8988T (cell line): ENCODE measurements around the gene PLA2G1B.

Experiments
- DNase-seq: peaks from one replicate; pipeline ENCODE4 v3.0.0; 2011

The PLA2G1B gene

DNA sequence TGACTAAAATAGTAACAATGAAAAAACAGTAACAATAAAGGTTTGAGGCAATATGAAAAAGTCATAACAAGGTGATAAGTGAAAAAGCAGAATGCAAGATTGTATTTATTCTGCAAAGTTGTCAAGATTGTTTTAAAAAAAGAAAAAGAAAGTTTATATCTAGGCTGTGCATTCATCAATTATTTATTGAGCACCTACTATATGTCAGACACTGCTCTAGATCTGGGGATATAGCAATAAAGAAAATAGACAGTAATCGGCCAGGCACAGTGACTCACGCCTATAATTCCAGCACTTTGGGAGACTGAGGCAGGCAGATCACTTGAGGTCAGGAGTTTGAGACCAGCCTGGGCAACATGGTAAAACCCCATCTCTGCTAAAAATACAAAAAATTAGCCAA lies 3.8 kb downstream of the PLA2G1B start:
- no peak for DNase-seq

DNA sequence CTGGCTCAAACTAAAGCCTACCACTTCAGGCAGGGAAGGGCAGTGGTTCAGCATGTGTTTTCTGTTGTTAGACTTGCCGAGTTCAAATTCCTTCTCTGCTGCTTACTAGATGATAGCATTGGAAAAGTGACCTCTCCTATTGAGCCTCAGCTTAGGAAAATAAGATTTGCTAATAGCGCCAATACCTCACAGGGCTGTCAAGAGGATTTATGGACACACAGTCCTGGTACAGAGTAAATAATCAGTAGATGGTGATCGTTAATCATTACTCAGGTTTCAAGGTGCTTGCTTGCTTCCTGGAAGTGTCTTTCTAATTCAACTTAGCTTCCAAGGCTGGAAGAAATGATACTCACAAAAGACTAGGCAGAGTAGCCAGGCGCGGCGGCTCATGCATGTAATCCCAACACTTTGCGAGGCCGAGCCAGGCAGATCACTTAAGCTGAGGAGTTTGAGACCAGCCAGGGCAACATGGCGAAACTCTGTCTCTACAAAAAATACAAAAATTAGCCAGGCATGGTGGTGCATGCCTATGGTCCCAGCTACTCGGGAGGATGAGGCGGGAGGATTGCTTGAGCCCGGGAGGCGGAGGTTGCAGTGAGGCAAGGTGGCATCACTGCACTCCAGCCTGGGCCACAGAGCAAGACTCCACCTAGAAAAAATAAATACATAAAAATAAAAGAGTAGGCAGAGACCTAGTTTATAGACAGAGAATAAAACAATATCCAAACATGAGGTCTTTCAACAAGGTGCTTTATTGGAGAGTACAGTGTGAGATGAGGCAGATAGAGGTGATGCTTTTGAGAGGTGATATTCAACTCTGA lies 6.0 kb downstream of the PLA2G1B start:
- no peak for DNase-seq

DNA sequence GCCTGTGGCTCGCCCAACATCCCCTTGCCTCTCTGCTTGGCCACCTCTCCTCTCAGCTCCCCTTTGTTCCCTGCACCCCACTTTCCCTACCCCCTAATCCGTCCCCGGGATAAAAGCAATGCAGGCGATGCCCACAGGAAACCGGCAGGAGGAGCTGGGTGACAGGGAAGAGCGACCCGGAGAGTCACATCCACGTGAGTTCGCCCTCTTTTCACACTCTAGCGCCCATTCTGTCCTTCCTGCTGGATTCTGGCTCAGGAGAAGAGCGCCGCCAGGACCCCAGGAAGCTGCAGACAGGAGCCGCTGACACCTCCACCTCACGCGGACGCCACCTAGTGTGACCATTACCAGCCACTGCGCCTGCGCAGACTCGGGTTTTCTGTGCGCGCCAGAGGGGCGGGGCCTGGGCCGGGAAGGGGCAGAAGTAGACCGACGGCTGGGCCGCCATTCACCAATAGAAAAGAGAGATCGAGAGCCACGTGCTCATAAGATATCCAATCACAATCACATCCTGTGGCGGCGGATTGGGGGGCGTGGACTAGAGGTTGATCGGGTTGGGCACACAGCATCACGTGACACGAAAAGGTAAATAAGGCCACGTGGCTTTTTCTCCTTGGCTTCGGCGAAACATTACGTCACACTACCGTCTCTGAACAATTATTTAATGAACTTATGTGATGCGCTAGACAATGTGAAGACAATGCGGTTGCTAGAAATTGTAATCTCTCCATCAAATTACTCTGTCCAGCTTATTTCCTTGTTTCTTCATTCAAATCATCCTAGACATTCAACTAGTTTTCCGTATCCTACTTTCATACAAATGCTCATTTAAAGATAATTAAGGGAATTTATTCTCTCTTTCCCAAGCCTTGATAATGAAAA lies 10.1 kb downstream of the PLA2G1B start:
- DNase-seq = peak; percentile 80

DNA sequence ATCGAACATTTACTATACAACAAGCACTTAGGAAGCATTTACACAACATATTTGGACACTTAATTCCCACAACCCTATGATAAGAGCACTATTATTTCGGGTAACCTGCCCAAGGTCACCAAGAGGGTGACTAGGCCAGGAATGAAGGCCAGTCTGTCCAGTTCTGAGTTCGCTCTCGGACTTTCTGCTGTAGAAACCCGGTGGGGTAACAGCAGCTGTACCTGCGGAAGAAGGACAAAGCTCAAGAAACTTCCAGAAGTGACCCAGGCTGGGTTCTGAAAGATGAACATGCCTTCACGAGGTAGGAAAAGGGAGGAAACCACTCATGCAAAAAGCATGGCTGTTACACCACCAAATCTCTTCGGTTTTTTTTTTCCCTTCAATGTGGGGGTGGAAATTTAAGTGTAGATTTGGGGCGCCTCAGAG lies 10.8 kb downstream of the PLA2G1B start:
- no peak for DNase-seq

DNA sequence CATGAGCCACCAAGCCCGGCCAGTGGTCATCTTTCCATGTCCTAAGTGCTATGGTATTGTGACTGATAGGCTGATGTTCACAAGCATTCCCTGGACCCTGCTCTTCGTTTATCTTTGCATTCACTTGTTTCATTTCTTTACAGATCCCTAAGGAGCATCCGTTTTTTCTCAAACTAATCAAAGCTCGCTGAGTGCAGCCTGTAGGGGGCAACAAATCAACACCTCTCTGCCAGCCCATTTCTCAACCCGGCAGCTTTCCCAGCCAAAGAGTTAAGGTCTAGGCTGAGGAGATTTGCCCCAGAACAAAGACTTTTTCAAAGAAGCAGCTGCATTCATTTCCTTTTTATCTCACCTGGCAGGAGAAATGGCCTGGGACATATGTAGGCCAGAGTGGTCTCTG lies 13.4 kb downstream of the PLA2G1B start:
- DNase-seq = no peak

DNA sequence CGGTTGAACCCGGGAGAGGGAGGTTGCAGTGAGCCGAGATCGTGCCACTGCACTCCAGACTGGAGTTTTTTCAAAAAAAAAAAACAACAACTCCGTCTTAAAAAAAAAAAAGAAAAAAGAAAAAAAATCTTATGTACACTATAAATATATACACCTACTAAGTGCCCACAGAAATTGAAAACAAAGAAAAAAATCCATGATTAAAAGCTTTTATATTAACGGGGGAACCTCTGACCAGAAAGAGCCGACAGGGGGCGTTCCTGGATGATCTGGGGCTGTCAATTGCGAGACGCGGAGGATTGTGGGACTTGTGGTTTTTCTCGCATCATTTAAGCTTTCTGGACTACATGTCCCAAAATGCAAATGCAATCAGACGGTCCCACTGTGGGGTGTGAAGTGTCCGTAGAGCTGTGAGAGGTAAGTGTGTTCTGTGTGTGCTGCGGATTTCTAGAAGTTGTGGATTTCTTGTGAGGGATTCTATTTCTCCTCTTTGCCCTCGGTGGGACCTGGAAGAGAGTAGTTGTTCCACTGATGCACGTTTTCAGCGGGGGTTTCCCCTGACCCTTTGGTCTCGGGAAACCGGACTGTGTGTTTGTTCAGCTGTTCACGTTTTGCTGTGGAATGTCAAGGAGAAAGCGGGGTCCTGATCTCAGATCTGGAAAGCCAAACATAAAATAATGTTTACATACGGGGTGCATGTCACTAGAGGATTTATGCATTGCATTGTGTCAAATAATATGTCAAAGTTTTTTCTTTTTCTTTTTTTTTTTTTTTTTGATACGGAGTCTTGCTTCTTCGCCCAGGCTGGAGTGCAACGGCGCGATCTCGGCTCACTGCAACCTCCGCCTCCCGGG lies 25.4 kb downstream of the PLA2G1B start, which contains the start of gene SIRT4:
TSS of gene SIRT4 (plus strand) at position 360 of the 854 bp plus-strand sequence. CDS start 1,241 bp downstream, outside the sequence.
- peak; percentile 56 for DNase-seq

DNA sequence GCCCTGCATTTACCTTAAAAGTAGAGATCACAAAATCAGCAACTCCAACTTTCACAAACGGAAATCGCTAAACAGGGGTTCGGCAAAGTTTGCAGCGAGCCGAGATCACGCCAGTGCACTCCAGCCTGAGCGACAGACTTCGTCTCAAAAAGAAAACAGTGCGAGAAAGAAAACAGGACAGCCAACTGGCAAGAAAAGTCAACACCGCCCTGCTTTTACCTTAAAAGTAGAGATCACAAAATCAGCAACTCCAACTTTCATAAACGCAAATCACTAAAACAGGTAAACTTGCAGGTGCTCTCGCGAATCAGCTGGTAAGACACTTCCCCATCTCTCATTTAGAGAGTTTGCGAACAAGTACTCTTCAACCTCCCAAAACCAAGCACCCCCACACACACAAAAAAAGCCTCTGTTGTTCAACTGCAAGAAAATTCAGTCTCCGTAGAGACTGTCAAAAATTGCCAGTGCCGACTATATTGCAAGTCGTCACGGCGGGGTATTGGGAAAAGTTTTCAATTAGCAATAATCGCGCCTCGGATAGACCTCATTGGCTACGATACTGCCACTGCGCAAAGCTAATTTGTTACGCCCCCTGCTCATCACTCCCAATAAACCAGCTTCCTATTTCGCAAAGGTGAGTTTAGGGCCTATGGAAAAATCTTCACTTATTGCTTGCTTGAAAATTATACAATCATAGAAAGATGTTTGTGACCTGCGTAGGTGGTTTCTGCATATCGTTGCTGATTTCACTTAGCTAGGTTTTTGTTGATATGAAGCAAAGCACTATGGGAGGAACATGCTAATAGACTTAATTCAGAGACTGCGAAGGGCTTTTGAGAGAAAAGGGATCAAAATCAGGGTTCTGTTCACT lies 34.7 kb downstream of the PLA2G1B start, which contains the start of gene RNU4-1:
TSS of gene RNU4-1 (minus strand) at position 577 of the 871 bp plus-strand sequence.
- no peak for DNase-seq

DNA sequence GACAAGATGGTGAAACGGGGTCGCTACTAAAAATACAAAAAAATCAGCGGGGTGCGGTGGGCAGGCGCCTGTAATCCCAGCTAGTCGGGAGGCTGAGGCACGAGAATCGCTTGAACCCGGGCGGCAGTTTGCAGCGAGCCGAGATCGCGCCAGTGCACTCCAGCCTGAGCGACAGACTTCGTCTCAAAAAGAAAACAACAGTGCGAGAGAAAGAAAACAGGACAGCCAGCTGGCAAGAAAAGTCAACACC lies 35.2 kb downstream of the PLA2G1B start:
- DNase-seq = no peak

DNA sequence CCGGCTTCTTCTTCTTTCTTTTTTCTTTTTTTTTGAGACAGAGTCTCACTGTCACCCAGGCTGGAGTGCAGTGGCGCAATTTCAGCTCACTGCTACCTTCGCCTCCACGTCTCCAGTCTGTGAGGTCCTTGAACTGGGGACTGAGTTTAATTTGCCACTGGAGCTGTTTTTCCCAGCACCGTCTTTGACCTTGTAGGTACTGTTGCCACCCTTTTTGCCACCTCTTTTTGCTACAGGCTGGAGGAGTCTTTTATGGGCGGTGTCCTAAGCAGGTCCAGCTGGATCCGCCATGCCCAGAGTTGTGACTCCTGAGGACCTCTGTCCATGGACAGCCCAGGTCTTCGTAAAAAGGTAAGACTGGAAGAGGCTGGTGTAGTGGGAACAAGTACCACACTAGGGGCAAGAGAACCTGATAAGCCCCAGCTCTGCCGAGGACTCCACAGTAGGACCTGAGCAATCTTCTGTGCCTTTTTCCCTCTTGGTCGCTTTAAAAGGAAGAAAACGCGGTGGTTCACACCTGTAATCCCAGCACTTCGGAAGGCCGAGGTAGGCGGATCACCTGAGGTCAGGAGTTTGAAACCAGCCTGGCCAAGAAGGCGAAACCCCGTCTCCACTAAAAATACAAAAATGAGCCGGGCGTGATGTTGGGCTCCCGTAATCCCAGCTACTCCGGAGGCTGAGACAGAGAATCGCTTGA lies 36.8 kb downstream of the PLA2G1B start:
- no peak for DNase-seq

DNA sequence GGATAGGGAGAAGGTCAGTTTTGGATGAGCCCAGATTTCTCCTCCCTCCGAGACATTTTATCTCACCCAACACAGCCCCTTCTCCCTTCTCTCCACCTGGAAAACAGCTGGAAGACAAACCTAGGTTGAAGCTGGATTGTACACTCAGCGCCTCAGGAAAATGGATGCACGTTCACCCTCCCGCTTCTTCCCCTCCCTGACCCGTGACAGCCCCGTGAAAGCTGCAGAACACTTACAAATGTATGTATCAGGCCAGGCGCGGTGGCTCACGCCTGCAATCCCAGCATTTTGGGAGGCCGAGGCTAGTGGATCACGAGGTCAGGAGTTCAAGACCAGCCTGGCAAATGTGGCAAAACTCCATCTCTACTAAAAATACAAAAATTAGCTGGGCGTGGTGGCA lies 40.1 kb downstream of the PLA2G1B start:
- DNase-seq = no peak

DNA sequence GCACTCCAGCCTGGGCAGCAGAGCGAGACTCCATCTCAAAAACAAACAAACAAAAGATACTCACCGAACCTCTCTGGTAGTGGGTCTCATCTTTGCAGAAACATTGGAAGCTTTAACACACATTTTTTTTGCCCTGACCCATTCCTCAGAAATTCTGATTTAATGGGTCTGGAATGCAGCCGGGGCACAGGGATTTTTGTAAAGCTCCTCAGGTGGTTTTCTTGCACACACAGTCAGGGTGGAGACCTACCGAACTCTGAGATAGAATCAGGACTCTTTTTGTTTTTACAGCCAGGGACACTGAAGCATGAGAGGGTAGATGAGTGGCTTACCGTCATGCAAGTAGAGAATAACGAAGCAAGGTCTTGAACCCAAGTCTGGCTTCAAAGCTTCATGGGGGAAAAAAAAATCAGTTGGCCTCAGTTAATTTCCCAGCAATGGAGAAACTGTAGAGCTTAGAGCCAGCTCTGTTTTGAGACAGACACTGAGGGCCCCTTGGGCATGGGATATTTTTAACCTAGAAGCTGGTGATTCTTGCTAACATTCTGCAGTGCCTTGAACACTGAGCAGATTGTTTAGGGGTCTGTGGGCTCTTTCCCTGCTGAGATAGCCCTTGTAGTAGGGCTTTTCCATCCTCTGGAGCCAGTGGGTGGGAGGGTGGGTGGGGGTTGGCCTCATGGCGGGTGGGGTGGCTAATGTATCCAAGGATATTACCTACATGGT lies 40.6 kb downstream of the PLA2G1B start:
- DNase-seq = no peak

DNA sequence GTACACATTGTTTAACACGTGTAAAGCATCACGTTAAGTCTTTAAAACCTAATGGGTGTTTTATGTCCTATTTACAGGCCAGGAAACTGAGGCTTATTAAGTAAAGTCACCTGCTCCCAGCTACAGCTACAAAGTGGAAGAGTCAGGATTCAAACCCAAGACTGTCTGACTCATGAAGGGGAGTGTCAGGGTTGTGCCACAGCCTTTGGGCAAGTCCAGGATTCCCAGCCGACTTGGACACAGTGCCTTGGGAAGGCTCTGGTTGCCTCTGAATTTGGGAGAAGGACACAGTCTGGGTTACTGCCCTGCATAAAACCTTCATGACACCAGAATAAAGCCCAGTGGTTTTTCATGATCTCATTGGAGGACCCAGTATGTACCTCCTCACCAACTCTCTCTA lies 43.2 kb downstream of the PLA2G1B start:
- DNase-seq = no peak

DNA sequence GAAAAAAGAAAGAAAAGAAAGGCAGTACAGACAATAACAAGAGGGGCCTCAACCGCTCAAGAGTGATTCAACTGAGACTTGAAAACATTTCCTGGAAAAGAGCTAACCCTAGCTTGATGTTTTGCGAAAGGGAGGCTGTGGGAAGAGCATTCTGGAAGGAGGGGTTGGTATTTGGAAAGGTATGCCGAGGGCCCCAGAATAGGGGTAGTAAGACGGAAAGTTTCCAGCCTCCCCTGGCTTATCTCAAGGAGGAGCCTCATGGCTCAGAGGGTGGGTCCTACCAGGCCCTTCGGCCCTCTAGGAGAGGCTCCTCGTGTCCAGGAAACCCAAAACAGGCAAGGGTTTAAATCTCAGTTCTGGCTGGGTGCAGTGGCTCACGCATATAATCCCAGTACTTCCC lies 44.3 kb downstream of the PLA2G1B start:
- no peak for DNase-seq

DNA sequence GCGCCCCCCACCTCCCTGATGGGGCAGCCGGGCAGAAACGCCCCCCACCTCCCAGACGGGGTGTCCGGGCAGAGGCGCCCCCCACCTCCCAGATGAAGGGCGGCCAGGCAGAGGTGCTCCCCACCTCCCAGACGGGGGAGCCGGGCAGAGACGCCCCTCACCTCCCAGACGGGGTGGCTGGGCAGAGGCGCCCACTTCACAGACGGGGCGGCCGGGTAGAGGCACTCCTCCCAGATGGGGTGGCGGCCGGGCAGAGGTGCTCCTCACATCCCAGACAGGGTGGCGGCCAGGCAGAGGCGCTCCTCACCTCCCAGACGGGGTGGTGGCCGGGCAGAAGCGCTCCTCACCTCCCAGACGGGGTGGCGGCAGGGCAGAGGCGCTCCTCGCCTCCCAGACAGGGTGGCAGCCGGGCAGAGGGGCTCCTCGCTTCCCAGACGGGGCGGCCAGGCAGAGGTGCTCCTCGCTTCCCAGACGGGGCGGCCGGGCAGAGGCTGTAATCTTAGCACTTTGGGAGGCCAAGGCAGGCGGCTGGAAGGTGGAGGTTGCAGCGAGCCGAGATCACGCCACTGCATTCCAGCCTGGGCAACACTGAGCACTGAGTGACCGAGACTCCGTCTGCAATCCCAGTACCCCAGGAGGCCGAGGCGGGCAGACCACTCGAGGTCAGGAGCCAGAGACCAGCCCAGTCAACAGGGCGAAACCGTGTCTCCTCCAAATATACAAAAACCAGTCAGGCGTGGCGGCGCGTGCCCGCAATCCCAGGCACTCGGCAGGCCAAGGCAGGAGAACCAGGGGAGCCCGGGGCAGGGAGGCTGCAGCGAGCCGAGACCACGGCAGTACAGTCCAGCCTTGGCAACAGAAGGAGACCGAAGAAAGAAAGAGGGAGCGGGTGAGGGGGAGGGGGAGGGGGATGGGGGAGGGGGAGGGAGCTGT lies 49.2 kb downstream of the PLA2G1B start:
- DNase-seq = no peak

DNA sequence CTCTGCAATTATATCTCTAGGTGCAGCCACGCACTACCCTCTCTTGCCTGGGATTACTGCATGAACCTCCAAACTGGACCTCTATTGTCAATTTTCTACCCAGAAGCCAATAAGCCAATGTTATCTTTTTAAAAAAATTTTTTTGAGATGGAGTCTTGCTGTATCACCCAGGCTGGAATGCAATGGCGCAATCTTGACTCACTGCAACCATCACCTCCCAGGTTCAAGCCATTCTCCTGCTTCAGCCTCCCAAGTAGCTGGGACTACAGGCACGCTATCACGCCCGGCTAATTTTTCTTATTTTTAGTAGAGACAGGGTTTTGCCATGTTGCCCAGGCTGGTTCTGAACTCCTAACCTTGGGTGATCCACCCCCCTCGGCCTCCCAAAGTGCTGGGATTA lies 50.8 kb downstream of the PLA2G1B start:
- no peak for DNase-seq
